Activated CD8-positive, alpha-beta memory T cell treated with anti-CD3 and anti-CD28 coated beads, Interleukin-2, amount 10 ng/mL, durations not matched to agents 7 days and 5 days (primary cell): ENCODE results near the gene MCTP2. TPM values are rescaled to one million over a fixed set of nuclear protein-coding genes. Genes with fewer than 3 reads are reported as not detected.

ENCODE experiments used
- ATAC-seq: fragments of 150-1000 bp; cut with Tn5 transposase; one replicate; pipeline ENCODE4 v1.10.0; 2021; ENCODE audit warnings: moderate library complexity
- CTCF ChIA-PET: fragments of 350-600 bp; sonication (Branson Sonifier 250); formaldehyde crosslinking; loops from one replicate; lab custom pipeline; 2021; ENCODE audit warnings: antibody characterized with exemption; lab: Charles Lee
- DNase-seq: peaks from one replicate; pipeline ENCODE4 v3.0.0-alpha.2; 2020
- H3K27ac Mint-ChIP-seq: one replicate; pipeline ENCODE4 v1.8.0; 2021; ENCODE audit warnings: mild to moderate bottlenecking, mixed read lengths
- H3K27me3 Mint-ChIP-seq: one replicate; pipeline ENCODE4 v1.8.0; 2021; ENCODE audit warnings: mixed read lengths
- H3K36me3 Mint-ChIP-seq: one replicate; pipeline ENCODE4 v1.8.0; 2021; ENCODE audit warnings: mild to moderate bottlenecking, mixed read lengths
- H3K4me1 Mint-ChIP-seq: one replicate; pipeline ENCODE4 v1.8.0; 2021; ENCODE audit warnings: mixed read lengths
- H3K4me3 Mint-ChIP-seq: one replicate; pipeline ENCODE4 v1.8.0; 2021; ENCODE audit warnings: mild to moderate bottlenecking, moderate library complexity, mixed read lengths
- H3K9me3 Mint-ChIP-seq: one replicate; pipeline ENCODE4 v1.8.0; 2022; ENCODE audit warnings: low read depth, mixed read lengths
- total RNA-seq, 2 experiments: library from RNA; stranded (reverse); gene quantifications; one replicate each; pipeline ENCODE4 v1.2.3, GENCODE V29; 2021

Gene MCTP2
- total RNA-seq, 2 experiments from 2014 or later, result 67.2 to 83.8 TPM

DNA sequence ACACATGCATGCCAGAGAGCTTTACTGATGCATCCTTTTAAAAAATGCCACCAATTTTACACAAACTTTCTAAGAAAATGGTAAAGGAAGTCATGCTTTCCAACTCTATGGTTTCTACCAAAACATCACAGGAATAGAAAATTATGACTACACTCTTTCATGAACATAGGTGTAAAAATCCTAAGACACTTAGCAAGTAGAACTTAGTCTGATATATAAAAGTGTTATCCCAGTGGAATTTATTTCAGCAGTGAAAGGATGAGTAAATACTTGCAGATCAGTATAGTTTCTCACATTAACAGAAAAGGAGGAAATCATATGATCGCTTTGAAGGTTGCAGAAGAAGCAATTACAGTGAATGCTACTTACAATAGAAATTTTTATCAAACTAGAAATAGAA, 43.4 kb downstream of the MCTP2 start:
- Mint-ChIP-seq H3K9me3 (peaks cover 2% of the 10 kb centered on the region), H3K27ac (no peak overlapping the region), H3K4me1 (peaks cover 29% of the 10 kb centered on the region), H3K36me3 (peaks cover 40% of the 10 kb centered on the region), H3K27me3 (no peaks in the 10 kb centered on the region), H3K4me3 (no peak overlapping the region)
- ATAC-seq (no peak), DNase-seq (no peak)
- CTCF ChIA-PET, result no interaction called here

DNA sequence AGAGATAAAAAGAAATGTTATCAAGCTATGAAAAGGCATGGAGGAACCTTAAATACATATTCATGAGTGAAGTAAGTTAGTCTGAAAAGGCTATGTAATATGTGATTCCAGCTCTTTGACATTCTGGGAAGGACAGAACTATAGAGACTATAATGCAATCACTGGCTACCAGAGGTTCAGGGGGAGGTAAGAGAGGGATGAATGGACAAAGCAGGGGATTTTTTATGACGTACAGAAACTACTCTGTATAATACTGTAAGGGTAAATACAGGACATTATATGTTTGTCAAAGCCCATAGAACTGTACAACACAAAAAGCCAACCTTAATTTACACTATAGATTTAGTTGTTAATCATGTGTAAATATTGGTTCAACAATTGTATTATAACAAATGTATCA, 46.1 kb downstream of the MCTP2 start:
- H3K9me3 Mint-ChIP-seq, result peaks cover 8% of the 10 kb centered on the region
- ATAC-seq (no peak), DNase-seq (no peak)
- H3K4me3 Mint-ChIP-seq, result no peak overlapping the region
- H3K36me3 Mint-ChIP-seq, result peaks cover 66% of the 10 kb centered on the region
- H3K4me1 Mint-ChIP-seq, result peaks cover 52% of the 10 kb centered on the region
- CTCF ChIA-PET, result no interaction called here
- H3K27ac Mint-ChIP-seq, result peak overlapping the region; percentile 2
- no peaks in the 10 kb centered on the region for H3K27me3 Mint-ChIP-seq

DNA sequence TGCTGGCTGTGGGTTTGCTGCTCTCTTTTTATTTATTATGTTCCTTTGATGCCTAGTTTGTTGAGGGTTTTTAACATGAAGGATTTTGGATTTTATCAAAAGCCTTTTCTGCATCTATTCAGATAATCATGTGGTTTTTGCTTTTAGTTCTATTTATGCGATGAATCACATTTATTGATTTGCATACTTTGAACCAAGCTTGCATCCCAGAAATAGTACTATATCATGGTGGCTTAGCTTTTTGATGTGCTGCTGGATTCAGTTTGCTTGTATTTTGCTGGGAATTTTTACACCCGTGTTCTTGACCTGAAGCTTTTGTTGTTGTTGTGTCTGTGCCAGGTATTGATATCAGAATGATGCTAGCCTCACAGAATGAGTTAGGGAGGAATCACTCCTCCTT, 48.4 kb downstream of the MCTP2 start:
- Mint-ChIP-seq H3K4me3 (no peak overlapping the region), H3K4me1 (peaks cover 56% of the 10 kb centered on the region), H3K9me3 (peaks cover 8% of the 10 kb centered on the region), H3K27me3 (no peaks in the 10 kb centered on the region), H3K27ac (peak overlapping the region; percentile 65), H3K36me3 (peaks cover 69% of the 10 kb centered on the region)
- no peak for DNase-seq
- ATAC-seq, result no peak
- CTCF ChIA-PET, result no interaction called here

DNA sequence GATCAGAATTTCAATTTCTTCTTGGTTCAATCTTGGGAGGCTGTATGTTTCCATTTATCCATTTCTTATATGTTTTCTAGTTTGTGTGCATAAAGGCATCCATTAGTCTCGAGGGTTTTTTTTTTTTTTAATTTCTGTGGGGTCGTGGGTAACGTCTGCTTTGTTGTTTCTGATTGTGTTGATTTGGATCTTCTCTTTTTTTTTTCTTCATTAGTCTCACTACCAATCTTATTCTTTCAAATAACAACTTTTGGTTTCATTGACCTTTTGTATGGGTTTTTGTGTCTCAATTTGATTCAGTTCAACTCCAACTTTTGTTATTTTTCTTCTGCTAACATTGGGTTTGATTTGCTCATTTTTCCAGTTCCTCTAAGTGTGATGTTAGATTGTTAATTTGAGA, 48.9 kb downstream of the MCTP2 start:
- peak overlapping the region; percentile 2 for H3K27ac Mint-ChIP-seq
- no peak for DNase-seq
- H3K27me3 Mint-ChIP-seq, result no peaks in the 10 kb centered on the region

GRCh38 chr15:94282269-94283250, 51.2 kb downstream of the MCTP2 start:
- CTCF ChIA-PET, result no interaction called here
- DNase-seq (no peak), ATAC-seq (no peak)
- Mint-ChIP-seq H3K4me3 (no peak overlapping the region), H3K4me1 (peaks cover 71% of the 10 kb centered on the region), H3K27ac (peak overlapping the region; percentile 16), H3K9me3 (peaks cover 6% of the 10 kb centered on the region), H3K27me3 (no peaks in the 10 kb centered on the region), H3K36me3 (peaks cover 67% of the 10 kb centered on the region)

More for the DNA sequence above, 48.9 kb downstream of the MCTP2 start:
- Mint-ChIP-seq H3K9me3 (peaks cover 8% of the 10 kb centered on the region), H3K4me1 (peaks cover 53% of the 10 kb centered on the region), H3K4me3 (no peak overlapping the region), H3K36me3 (peaks cover 68% of the 10 kb centered on the region)
- ATAC-seq, result no peak
- CTCF ChIA-PET, result no interaction called here

GRCh38 chr15:94286583-94286982, 55.2 kb downstream of the MCTP2 start:
- Mint-ChIP-seq H3K36me3 (peaks cover 64% of the 10 kb centered on the region), H3K4me1 (peaks cover 63% of the 10 kb centered on the region), H3K27ac (peak overlapping the region; percentile 92), H3K27me3 (no peaks in the 10 kb centered on the region), H3K4me3 (peak overlapping the region; percentile 43), H3K9me3 (peaks cover 8% of the 10 kb centered on the region)
- CTCF ChIA-PET, result interaction anchor here (1.0 to 5.1 kb wide), 8 partner anchors 8 to 56 kb away, joined by 3 to 27 read pairs (median 6); partner anchors contain the start of gene MCTP2
- DNase-seq (peak; percentile 46), ATAC-seq (peak; percentile 25)

DNA sequence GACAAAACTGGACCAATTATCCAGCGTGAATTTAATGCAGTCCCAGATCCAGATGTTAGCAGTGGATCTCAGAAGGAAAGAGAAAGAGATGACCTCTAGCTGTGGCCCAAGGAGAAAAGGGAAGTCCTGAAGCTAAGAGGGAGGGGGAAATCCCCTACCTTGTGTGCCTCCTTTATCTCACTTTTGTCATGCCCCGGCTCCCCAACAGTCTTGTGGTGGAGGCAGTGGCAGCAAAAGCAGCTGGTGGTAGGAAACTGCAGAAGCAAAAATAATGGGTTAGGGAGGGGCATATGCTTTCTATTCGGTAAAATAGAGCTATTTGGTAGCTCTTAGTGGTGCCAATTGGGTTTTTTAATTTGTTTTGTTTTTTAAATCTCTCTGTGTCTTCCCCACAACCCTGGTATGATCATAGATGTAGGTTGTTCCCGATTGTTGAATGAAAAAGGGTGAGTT, 56.5 kb downstream of the MCTP2 start:
- ATAC-seq (peak; percentile 94), DNase-seq (peak; percentile 87)
- H3K4me1 Mint-ChIP-seq, result peaks cover 61% of the 10 kb centered on the region
- no peaks in the 10 kb centered on the region for H3K27me3 Mint-ChIP-seq
- peaks cover 61% of the 10 kb centered on the region for H3K36me3 Mint-ChIP-seq
- H3K27ac Mint-ChIP-seq, result peak overlapping the region; percentile 92
- CTCF ChIA-PET, result interaction anchor here (1.0 to 5.1 kb wide), 8 partner anchors 9 to 123 kb away, joined by 4 to 27 read pairs (median 10); partner anchors contain the start of gene MCTP2
- peaks cover 8% of the 10 kb centered on the region for H3K9me3 Mint-ChIP-seq
- peak overlapping the region; percentile 76 for H3K4me3 Mint-ChIP-seq

DNA sequence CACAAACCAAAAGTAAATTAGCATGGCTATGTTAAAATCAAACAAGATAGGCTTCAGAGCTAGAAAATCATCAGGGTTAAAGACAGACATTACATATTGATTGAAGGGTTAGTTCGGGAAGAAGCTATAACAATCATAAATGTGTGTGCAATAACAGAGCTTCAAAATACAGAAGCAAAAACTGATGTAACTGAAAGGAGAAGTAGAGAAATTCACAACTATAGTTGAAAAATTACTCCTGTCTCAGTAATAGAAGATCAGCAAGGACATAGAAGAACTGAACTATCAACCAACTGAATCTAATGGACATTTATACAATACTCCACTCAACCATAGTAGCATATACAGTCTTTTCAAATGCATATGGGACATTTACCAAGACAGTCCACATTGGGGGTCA, 59.4 kb downstream of the MCTP2 start:
- Mint-ChIP-seq H3K9me3 (peaks cover 8% of the 10 kb centered on the region), H3K4me3 (no peak overlapping the region), H3K36me3 (peaks cover 50% of the 10 kb centered on the region), H3K27ac (no peak overlapping the region), H3K4me1 (peaks cover 74% of the 10 kb centered on the region), H3K27me3 (no peaks in the 10 kb centered on the region)
- no peak for DNase-seq
- CTCF ChIA-PET, result interaction anchor here (1.3 kb wide), 1 partner anchor 61 kb away, joined by 4 read pairs; no protein-coding TSS in a partner anchor
- ATAC-seq, result no peak

GRCh38 chr15:94293411-94294402, 62.3 kb downstream of the MCTP2 start:
- H3K9me3 Mint-ChIP-seq, result peaks cover 8% of the 10 kb centered on the region
- peak overlapping the region; percentile 56 for H3K27ac Mint-ChIP-seq
- H3K4me1 Mint-ChIP-seq, result peaks cover 71% of the 10 kb centered on the region
- DNase-seq (no peak), ATAC-seq (no peak)
- H3K27me3 Mint-ChIP-seq, result no peaks in the 10 kb centered on the region
- CTCF ChIA-PET, result interaction anchor here (1.3 kb wide), 1 partner anchor 12 kb away, joined by 6 read pairs; no protein-coding TSS in a partner anchor
- H3K4me3 Mint-ChIP-seq, result no peak overlapping the region
- peaks cover 56% of the 10 kb centered on the region for H3K36me3 Mint-ChIP-seq

DNA sequence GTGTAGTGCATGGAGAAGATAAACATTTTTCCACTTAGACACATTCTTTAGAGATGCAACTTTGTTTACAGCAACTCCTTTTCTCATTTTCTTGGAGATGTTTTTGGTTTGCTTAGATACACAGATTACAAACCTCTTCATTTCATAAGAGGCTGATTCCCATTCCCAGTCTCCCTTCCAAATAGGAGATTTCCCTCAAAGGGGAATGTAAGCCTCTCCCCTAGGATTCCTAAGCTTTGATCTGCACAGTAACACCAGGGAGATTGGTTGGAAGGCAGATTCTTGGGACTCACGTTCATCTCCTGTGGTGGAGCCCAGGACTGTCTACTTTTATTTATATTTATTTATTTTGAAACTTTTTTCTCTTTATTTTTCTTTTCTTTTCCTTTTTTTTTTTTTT, 63.2 kb downstream of the MCTP2 start:
- peaks cover 6% of the 10 kb centered on the region for H3K9me3 Mint-ChIP-seq
- peak overlapping the region; percentile 46 for H3K27ac Mint-ChIP-seq
- H3K4me3 Mint-ChIP-seq, result no peak overlapping the region
- CTCF ChIA-PET, result interaction anchor here (1.0 to 1.8 kb wide), 4 partner anchors 11 to 64 kb away, joined by 3 to 7 read pairs (median 4); no protein-coding TSS in a partner anchor
- no peak for DNase-seq
- no peak for ATAC-seq
- H3K36me3 Mint-ChIP-seq, result peaks cover 57% of the 10 kb centered on the region
- H3K27me3 Mint-ChIP-seq, result no peaks in the 10 kb centered on the region
- H3K4me1 Mint-ChIP-seq, result peaks cover 73% of the 10 kb centered on the region

- Mint-ChIP-seq H3K27ac (peak overlapping the region; percentile 71), H3K4me3 (no peak overlapping the region)
- ATAC-seq, result peak; percentile 37
These were observed 63.9 kb downstream of the MCTP2 start for GRCh38 chr15:94295275-94295674.

GRCh38 chr15:94296717-94297116, 65.4 kb downstream of the MCTP2 start:
- no peaks in the 10 kb centered on the region for H3K9me3 Mint-ChIP-seq
- DNase-seq (no peak), ATAC-seq (peak; percentile 11)
- H3K4me3 Mint-ChIP-seq, result no peak overlapping the region
- H3K36me3 Mint-ChIP-seq, result peaks cover 60% of the 10 kb centered on the region
- no peaks in the 10 kb centered on the region for H3K27me3 Mint-ChIP-seq
- peaks cover 80% of the 10 kb centered on the region for H3K4me1 Mint-ChIP-seq
- H3K27ac Mint-ChIP-seq, result peak overlapping the region; percentile 88
- CTCF ChIA-PET, result interaction anchor here (0.9 to 3.7 kb wide), 3 partner anchors 9 to 65 kb away, joined by 3 to 25 read pairs (median 5); partner anchors contain the start of gene MCTP2

More at GRCh38 chr15:94295275-94295674, 63.9 kb downstream of the MCTP2 start:
- H3K27me3 Mint-ChIP-seq, result no peaks in the 10 kb centered on the region
- H3K9me3 Mint-ChIP-seq, result peaks cover 4% of the 10 kb centered on the region
- H3K36me3 Mint-ChIP-seq, result peaks cover 56% of the 10 kb centered on the region
- CTCF ChIA-PET, result interaction anchor here (1.0 to 3.7 kb wide), 6 partner anchors 9 to 65 kb away, joined by 3 to 25 read pairs (median 5); partner anchors contain the start of gene MCTP2
- peak; percentile 52 for DNase-seq
- peaks cover 76% of the 10 kb centered on the region for H3K4me1 Mint-ChIP-seq
